Femur (tissue), 1 donor: Measurements from ENCODE around the gene DUOXA2.
A peak's percentile ranks its signal among the peaks of the same experiment; 100 is the strongest.

Experiments used
- DNase-seq: peaks from one replicate; pipeline ENCODE4 v3.0.0-alpha.2; 2017

DUOXA2 gene

DNA sequence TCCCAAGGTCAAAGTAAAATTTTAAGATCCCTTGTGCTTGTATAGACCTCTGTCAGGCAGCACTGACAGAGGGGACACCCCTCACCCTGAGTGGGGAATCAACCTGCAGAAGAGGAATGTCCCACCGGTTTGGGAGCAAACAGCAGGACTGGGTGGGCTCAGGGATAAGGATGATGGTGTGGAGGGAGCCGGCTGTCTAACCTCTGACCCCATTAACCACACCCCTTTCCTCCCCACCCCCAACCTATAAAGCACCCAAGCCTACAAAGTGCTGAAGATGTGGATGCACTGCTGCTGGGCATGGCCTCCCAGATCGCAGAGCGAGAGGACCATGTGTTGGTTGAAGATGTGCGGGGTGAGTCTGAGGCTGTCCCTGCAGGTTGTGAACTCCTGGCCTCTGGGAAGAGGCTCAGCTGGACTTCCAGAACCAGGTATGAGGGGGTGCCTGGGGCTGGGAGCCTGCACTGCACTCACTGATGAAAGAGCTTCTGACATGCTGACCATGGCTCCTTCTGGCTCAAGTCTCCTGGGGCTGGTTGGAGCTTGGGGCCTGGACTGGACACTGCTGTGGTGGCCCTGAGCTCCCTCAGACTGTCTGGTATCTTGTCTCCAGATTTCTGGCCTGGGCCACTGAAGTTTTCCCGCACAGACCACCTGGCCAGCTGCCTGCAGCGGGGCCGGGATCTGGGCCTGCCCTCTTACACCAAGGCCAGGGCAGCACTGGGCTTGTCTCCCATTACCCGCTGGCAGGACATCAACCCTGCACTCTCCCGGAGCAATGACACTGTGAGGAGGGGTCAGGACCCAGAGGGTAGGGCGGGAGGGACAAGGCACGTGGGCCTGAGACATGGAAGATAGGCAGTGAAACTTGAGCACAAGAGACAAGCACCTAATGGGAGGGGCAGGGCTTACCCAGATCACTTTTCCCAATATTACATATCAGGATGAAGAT, 25.0 kb downstream of the DUOXA2 start:
- DNase-seq, result no peak

DNA sequence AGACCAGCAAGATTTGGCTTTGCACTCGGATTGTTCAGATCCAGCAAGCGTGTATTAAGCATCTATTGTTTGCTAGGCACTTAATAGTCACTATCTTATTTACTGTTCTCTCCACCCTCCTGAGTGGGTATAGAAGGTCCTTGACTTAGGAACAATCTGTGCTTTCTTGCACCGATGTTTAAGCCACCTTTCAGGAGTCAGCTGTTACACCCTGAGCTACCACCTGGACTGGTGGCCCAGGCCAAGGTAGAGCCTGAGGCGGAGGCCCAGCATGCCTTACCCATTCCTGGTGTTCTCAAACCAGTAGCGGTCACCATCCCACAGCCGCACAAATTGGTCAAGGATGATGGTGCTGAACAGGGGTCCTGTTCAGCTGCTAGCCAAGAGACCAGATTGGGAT, 25.6 kb downstream of the DUOXA2 start:
- DNase-seq, result no peak

DNA sequence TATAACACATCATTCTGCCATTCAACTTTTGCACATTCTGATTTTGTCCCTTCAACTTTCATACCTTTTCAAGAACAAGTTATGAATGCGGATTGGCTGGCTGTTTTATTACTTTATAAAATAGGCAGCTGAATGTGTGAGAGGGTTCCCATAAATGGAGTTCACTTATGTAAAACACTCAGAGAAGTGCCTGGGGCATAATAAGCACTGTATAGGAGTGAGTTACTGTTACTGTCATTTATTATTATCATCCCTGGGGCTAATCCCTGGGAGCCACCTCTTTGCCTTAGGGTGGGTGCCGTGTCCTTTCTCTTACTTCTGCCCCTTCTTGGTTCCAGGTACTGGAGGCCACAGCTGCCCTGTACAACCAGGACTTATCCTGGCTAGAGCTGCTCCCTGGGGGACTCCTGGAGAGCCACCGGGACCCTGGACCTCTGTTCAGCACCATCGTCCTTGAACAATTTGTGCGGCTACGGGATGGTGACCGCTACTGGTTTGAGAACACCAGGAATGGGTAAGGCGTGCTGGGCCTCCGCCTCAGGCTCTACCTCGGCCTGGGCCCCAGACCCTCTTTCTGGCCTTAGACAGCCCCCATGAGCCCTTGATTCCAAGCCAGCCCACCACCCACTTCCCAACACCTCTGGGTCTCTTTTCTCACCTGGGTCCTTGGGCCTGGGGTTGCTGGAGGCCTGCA, 26.6 kb downstream of the DUOXA2 start:
- DNase-seq, result no peak

DNA sequence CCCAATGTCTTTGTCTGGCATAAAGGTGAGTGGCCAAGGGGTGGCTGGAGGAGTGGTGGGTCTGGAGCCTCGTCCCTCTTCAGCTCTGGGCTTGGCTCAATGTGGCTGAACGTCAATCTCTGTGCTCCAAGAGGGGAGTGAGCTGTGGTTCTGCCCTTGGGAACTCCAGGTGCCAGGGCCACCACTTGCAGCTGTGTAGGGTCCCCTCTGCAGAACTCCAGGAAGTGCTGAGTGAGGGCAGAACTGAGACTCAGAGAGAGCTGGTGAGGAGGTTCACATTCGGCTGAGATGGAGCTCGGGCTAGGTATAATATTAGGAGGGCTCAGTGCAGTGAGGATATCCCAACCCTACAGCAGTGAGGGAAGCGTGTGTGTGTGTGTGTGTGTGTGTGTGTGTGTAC, 27.3 kb downstream of the DUOXA2 start:
- DNase-seq, result no peak

DNA sequence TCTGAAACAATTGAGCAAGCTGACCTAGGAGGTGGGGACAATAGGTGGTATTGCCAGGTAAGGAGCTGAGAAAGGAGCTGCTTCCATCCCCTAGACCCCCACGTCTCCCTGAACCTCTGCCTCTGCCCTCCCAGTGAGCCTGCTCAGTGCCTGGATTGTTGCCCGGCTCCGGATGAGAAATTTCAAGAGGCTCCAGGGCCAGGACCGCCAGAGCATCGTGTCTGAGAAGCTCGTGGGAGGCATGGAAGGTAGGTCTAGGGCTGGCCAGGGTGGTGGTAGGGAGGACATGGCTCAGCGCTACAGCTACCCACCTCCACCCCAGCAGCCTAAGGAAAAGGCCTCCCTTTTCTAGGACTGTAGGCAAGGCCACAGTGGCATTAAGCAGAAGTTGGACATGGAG, 28.9 kb downstream of the DUOXA2 start:
- no peak for DNase-seq

DNA sequence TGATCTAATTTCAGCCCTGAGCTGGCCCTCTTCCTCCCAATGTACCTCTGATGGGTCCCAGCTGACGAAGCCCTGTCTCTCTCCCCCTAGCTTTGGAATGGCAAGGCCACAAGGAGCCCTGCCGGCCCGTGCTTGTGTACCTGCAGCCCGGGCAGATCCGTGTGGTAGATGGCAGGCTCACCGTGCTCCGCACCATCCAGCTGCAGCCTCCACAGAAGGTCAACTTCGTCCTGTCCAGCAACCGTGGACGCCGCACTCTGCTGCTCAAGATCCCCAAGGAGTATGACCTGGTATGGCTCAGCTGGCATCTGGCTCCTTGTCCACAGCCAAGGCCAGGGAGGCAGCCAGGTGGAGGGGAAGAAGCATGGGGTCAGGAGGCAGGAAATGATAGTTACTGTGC, 29.8 kb downstream of the DUOXA2 start:
- no peak for DNase-seq

DNA sequence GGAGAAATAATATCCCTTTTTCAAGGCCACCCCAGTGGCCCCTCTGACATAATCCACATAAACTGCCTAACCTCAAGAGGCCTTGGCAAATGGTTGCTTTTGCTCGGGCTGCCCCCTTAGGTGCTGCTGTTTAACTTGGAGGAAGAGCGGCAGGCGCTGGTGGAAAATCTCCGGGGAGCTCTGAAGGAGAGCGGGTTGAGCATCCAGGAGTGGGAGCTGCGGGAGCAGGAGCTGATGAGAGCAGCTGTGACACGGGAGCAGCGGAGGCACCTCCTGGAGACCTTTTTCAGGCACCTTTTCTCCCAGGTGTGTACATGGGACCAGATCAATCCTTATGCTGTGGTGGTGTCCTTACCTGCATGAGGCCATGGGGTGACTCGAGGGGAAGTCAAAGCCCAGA, 30.6 kb downstream of the DUOXA2 start:
- no peak for DNase-seq

DNA sequence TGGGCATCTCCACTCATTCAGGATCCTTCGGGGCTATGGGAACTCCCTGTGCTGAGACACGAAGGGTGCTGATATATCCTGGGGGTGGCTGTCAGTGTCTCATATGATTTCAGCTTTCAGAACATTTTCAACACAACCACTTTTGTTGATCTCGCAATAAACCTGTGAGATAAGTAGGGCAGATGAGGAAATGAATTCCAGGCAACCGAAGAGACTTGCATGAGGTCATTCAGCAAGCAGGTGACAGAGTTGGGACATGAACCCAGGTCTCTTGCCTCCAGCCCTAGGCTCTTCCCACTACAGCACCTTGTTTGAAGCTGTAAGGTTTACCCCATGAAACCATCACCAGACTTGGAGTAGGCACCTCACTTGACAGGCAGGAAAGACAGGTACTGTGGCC, 32.3 kb downstream of the DUOXA2 start:
- DNase-seq, result no peak

DNA sequence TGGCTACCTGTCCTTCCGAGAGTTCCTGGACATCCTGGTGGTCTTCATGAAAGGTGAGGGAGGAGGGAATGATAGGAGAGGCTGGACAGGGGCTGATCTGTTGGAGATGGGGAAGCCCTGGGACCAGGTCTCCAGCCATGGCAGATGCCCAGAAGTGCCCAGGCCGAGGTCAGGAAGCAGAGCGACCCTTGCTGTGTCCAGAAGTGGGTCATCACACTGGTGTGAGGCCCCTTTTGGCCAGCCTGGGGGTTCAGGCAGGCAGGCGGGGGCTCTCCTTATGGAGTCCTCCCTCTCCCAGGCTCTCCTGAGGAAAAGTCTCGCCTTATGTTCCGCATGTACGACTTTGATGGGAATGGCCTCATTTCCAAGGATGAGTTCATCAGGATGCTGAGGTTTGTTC, 33.5 kb downstream of the DUOXA2 start:
- DNase-seq, result no peak

DNA sequence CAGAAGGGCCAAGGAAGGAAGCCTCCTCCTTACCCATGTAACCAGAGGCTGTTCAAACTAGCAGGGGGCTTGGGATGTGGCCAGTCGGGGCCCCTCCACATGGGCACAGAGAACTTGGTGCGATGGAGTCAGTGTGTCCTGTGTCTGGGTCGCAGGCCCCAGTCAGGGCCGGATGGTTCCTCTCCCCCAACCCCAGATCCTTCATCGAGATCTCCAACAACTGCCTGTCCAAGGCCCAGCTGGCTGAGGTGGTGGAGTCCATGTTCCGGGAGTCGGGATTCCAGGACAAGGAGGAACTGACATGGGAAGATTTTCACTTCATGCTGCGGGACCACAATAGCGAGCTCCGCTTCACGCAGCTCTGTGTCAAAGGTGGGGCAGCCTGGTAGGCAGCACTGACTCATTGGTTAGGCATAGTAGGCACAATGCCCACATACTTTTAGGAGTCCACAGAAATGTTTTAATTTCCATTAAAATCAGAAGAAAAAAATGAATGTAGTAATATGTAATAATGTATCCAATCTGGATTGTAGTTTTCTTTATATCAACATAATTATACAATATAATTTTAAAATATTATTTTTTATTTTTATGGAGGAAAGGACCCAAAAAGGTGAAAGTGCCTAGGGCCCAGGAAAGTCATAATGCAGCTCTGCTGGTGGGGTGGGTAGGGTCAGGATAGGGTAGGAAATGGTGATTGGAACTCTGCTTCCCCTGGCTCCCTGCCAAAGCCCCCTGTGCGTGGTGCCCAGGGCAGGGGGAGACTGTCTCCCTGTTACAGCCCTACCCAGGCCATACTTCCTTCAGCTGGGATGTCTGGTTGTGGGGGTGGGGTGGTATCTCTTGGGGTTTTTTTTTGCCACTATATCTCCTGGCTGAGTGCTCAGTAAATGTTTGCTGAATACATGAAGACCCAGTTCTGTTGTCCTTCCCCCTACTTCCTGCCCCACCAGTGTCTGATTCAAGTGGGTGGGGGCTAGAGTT, 34.2 kb downstream of the DUOXA2 start:
- DNase-seq, result no peak

DNA sequence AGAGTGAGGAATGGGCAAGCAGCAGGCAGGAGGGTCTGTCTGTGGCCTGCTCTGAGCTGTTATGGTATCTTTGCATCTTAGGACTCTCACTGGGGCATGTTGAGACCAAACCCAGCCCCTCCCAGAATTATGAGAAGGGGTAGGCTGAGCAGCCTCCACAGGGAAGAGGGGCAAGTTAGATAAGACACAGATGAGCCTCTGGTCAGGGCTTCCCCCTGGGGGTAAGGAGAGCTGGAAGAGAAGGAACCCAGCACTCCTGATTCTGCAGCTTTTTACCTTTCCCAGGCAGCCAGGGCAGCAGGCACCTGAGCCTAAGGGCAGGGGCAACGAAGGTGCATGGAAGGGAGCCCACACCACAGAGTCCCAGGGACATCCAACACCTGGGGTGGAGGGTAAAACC, 34.9 kb downstream of the DUOXA2 start:
- DNase-seq, result no peak

DNA sequence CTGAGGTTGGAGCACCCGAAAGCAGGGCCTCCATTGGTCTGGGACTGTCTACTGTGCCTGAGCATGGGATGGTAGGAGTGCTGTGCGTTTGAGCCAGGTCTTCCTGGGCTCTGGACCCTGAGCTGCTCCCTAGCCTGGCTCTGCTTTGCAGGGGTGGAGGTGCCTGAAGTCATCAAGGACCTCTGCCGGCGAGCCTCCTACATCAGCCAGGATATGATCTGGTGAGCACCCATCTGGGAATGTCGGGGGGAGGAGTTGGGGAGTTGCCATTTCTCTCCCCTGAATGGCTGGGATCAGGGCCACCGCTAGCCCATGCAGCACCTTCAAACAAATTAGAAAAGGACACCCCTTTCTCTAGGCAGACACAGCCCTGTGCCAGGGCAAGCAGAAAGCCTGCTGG, 36.4 kb downstream of the DUOXA2 start:
- no peak for DNase-seq

DNA sequence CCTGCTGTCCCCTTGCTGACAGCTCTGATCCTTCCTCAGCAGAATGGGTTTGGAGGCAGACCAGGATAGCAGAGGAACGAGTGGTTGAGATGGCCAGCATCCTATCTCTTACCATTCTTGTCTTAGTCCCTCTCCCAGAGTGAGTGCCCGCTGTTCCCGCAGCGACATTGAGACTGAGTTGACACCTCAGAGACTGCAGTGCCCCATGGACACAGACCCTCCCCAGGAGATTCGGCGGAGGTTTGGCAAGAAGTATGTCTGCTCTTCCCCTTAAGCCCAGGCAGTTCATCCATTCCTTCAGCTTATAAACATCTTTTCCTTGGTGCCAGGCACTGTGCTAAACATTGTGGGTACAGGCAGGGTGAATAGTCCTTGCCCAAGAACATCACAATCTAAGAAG, 36.9 kb downstream of the DUOXA2 start:
- DNase-seq, result no peak

DNA sequence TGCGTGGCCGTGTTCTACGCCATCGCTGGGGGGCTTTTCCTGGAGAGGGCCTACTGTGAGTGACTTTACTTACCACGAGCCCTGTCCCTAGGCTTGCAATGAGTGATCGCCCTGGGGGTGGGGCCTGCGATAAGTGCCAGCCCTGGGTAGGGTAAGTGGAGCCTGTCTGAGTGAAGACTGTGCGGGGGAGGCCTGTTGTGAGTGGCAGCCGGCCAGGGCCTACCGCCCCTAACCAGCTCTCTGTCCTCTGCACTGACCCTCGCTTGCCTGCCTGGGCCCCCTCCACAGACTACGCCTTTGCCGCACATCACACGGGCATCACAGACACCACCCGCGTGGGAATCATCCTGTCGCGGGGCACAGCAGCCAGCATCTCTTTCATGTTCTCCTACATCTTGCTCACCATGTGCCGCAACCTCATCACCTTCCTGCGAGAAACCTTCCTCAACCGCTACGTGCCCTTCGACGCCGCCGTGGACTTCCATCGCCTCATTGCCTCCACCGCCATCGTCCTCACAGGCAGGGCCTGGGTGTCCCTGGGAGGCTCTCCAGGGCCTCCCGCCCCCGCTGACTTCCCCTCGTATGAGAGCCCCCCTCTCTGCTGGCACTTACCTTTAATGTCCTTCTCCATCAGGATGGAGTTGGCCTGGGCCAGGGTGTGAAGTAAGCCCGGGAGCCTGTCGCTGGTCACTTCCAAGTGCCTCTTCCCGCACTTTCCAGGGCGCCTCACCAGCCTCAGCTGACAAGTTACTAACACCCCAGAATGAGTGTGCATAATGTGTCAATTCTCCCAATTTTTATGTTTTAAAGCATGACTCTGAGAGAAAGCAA, 38.1 kb downstream of the DUOXA2 start:
- DNase-seq, result no peak

DNA sequence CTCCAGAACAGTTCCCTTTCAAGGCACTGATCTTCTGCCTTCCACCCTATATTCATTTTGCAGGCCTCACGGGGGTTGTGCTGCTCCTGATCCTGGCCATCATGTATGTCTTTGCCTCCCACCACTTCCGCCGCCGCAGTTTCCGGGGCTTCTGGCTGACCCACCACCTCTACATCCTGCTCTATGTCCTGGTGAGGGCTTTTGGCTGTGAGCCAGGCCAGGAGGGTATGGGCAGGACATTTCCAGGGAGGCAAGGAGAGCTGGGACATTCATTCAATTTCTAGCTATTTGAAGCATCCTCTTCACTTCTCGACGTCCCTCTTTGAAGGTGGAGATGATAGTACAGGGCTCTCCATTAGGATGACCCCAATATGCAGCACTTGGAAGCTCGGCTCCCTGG, 41.6 kb downstream of the DUOXA2 start:
- no peak for DNase-seq

DNA sequence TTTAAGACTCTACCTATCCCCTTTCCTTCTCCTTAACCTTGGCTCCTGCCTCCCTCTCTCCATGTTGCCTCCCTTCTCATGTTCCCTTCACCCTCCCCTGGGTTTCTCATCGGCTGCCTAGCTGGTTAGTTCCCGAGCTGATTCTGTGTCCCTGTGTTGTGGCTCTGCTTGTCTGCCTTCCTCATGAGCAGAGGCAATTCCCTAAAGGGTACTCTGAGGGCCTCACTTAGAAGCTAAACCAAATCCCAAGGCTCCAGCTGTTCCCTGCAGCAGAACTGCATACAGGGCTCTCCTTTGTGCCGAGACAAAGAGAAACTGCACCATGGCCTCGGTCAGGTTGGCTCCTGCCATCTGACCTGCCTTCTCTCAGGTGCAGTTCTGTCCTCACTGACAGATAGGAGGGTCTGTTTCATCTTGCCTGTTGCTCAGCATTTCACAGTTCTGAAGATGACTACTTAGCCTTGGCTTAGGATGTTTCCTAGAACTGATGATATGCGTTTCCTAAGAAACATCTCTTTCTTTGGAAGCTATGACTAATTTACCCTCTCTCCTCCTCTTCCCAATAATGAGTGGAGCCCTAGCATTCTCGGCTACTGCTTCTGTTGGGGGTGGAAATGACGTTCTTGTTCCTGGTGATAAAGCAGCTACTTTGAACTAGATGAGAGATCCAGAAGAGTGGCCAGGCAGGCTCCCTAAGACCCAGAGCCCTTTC, 42.8 kb downstream of the DUOXA2 start:
- no peak for DNase-seq

DNA sequence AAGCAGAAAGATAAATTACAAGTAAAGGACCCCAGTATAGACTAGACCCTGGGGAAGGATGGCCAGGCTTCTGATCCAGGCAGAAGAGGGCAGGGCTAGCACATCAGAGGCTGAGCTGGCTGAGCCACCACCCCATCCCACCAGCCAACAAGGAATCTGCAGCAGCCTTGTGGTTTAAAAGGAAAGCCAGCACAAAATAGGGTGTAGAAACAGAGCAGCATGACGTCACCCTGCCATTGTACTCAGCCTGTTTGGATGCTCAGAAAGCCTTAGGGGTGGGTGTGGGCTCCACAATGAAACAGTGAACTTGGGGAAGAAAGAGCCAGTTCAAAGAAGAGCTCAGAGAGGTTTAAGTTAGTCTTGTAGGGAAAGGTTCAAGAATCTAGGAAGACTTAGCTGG, 43.8 kb downstream of the DUOXA2 start:
- no peak for DNase-seq

DNA sequence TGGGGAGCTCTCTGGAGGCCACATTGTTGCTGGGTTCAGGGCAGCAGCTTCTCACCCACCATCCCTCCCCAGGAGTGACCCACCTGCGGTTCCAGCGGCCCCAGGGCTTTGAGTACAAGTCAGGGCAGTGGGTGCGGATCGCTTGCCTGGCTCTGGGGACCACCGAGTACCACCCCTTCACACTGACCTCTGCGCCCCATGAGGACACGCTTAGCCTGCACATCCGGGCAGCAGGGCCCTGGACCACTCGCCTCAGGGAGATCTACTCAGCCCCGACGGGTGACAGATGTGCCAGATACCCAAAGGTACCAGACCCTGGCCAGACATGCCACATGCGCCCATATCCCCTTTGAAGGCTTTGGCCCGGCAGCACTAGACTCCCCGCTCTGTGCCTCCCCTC, 47.5 kb downstream of the DUOXA2 start:
- DNase-seq, result no peak

DNA sequence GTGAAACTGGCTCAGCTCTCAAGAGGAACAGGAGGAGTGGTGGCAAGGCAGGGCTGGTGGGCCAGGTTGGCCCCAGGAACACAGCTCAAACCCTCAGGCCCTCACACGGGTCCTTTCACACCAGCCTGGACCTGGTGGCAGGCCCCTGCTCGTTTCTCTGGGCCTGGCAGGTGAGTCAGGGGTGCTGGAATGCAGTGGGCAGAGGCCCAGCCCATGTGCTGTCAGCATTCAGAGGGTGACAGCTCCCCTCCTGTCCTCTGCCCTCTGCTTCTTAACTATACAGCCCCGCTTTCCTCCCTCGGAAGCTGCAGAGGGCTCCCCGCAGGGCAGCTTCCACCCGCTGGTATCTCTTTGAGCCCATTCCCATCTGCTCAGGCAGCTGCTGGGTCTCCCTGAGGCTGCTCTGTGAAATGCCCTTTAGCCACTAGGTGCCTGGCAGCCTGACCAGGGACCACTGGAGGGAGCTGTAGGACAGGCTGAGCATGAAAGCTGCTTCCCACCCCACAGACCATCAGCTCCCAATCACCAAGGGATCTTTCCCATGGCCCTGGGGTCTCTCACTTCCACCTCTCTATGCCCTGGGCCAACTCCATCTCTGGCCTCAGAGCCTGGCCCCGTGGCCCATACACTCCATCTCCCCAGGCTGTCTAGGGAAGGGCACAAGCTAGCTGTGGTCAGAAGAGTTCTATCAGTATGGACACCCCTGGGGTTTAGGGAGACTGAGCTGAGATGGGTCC, 48.8 kb downstream of the DUOXA2 start:
- DNase-seq, result peak; percentile 87

DNA sequence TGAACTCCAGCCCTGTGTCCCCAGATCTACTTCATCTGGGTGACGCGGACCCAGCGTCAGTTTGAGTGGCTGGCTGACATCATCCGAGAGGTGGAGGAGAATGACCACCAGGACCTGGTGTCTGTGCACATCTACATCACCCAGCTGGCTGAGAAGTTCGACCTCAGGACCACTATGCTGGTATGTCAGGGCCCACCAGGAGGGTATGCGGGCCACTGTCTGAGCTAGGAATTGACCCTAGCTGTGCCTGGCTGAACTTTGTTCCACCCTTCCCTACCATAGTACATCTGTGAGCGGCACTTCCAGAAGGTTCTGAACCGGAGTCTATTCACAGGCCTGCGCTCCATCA, 49.4 kb downstream of the DUOXA2 start:
- DNase-seq, result no peak

DNA sequence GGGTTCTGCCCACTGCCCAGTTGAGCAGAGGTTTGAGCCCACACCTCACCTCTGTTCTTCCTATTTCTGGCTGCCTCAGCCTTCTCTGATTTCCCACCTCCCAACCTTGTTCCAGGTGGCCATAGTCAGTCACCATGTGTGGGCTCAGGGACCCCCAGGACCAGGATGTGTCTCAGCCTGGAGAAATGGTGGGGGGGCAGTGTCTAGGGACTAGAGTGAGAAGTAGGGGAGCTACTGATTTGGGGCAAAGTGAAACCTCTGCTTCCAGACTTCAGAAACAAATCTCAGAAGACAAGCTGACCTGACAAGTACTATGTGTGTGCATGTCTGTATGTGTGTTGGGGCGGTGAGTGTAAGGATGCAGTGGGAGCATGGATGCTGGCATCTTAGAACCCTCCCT, 50.8 kb downstream of the DUOXA2 start:
- DNase-seq, result no peak
